Upper lobe of right lung (tissue), 1 donor: ENCODE data around the gene NLGN1. TPM values are rescaled to one million over a fixed set of nuclear protein-coding genes. Genes with fewer than 3 reads are reported as not detected.

Experiments used
- ATAC-seq: fragments of 200-7000 bp; cut with Tn5 transposase; one replicate; pipeline ENCODE4 v1.9.1; 2020; ENCODE audit warnings: mild to moderate bottlenecking, moderate library complexity
- DNase-seq: peaks from one replicate; pipeline ENCODE4 v3.0.0-alpha.2; 2020
- H3K27ac ChIP-seq: fragments of 200-600 bp; one replicate; pipeline ENCODE4 v1.8.0; 2022
- H3K27me3 ChIP-seq: fragments of 200-600 bp; one replicate; pipeline ENCODE4 v1.8.0; 2022; ENCODE audit warnings: mild to moderate bottlenecking
- H3K36me3 ChIP-seq: fragments of 200-600 bp; one replicate; pipeline ENCODE4 v1.8.0; 2022
- H3K4me1 ChIP-seq: fragments of 200-600 bp; one replicate; pipeline ENCODE4 v1.8.0; 2022
- H3K4me3 ChIP-seq: fragments of 200-600 bp; one replicate; pipeline ENCODE4 v1.8.0; 2022; ENCODE audit warnings: mild to moderate bottlenecking
- H3K9me3 ChIP-seq: fragments of 200-600 bp; one replicate; pipeline ENCODE4 v1.8.0; 2022
- intact Hi-C: fragments of 100-400 bp; cut with DNase I; formaldehyde crosslinking; loops from one replicate; pipeline ENCODE4 v1.11.0; 2022
- total RNA-seq: library from RNA; stranded (reverse); fragmentation: NEBNext Ultra II Directional; extraction: Animal tissue kit (Norgen Biotek cat#: 25700); gene quantifications from one replicate; pipeline ENCODE4 v1.2.1, GENCODE V29; 2021
- TF ChIP-seq, protein P1 (sequence below): fragments of 200-600 bp; IDR thresholded peaks from one replicate; pipeline ENCODE4 v1.8.0; 2022; ENCODE audit warnings: antibody characterized with exemption
- donor health status: DM: no; HTN: yes; CAD: no; lungs with severe emphysema.

NLGN1 gene
- total RNA-seq, 1 donor from 2014 or later = 3.3 TPM

GRCh38 chr3:173839859-173840258 lies 442.3 kb downstream of the NLGN1 start:
- DNase-seq = no peak
- intact Hi-C loops = no loop called here
- Histone ChIP-seq H3K27me3 (no peaks in the 10 kb centered on the region), H3K9me3 (no peaks in the 10 kb centered on the region), H3K4me1 (no peaks in the 10 kb centered on the region), H3K4me3 (no peak overlapping the region), H3K27ac (no peak overlapping the region), H3K36me3 (no peaks in the 10 kb centered on the region)
- TF ChIP-seq, protein P1, sequence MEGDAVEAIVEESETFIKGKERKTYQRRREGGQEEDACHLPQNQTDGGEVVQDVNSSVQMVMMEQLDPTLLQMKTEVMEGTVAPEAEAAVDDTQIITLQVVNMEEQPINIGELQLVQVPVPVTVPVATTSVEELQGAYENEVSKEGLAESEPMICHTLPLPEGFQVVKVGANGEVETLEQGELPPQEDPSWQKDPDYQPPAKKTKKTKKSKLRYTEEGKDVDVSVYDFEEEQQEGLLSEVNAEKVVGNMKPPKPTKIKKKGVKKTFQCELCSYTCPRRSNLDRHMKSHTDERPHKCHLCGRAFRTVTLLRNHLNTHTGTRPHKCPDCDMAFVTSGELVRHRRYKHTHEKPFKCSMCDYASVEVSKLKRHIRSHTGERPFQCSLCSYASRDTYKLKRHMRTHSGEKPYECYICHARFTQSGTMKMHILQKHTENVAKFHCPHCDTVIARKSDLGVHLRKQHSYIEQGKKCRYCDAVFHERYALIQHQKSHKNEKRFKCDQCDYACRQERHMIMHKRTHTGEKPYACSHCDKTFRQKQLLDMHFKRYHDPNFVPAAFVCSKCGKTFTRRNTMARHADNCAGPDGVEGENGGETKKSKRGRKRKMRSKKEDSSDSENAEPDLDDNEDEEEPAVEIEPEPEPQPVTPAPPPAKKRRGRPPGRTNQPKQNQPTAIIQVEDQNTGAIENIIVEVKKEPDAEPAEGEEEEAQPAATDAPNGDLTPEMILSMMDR = no peak
- ATAC-seq = no peak

GRCh38 chr3:173841334-173841733 lies 443.8 kb downstream of the NLGN1 start:
- Histone ChIP-seq H3K36me3 (no peaks in the 10 kb centered on the region), H3K4me3 (no peak overlapping the region), H3K9me3 (no peaks in the 10 kb centered on the region), H3K4me1 (no peaks in the 10 kb centered on the region), H3K27ac (no peak overlapping the region), H3K27me3 (no peaks in the 10 kb centered on the region)
- no peak for ATAC-seq
- TF ChIP-seq, protein P1 = no peak
- DNase-seq = no peak
- intact Hi-C loops = no loop called here

- no peak overlapping the region for H3K27ac ChIP-seq
- no peaks in the 10 kb centered on the region for H3K36me3 ChIP-seq
- TF ChIP-seq, protein P1 = no peak
- H3K27me3 ChIP-seq = no peaks in the 10 kb centered on the region
- H3K4me1 ChIP-seq = no peaks in the 10 kb centered on the region
- DNase-seq (no peak), ATAC-seq (no peak)
- H3K9me3 ChIP-seq = no peaks in the 10 kb centered on the region
- intact Hi-C loops = no loop called here
- no peak overlapping the region for H3K4me3 ChIP-seq
Measured at GRCh38 chr3:173843060-173843459, 445.5 kb downstream of the NLGN1 start.

DNA sequence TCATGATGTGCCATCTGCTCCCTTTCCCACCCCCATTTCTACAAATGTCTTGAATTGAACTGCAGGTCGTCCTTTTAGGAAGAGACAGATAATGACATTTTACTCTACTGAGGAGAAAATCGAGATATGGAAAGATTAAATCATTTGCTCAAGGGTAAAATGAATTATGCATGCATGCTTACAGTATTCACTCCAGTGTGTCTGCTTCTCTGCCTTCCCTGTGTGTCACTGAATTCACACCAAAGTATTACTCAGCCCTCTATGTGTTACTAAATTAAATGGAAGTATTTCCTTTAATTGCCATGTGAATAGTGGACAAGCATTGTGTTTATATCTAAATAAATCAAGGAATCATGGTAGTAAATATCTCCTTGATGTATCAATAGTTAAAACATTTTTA lies 449.0 kb downstream of the NLGN1 start:
- H3K9me3 ChIP-seq = no peaks in the 10 kb centered on the region
- DNase-seq = no peak
- no peaks in the 10 kb centered on the region for H3K27me3 ChIP-seq
- intact Hi-C loops = no loop called here
- no peak overlapping the region for H3K4me3 ChIP-seq
- no peaks in the 10 kb centered on the region for H3K36me3 ChIP-seq
- H3K4me1 ChIP-seq = no peaks in the 10 kb centered on the region
- no peak overlapping the region for H3K27ac ChIP-seq
- TF ChIP-seq, protein P1 = no peak
- ATAC-seq = no peak

GRCh38 chr3:173849489-173849888 lies 451.9 kb downstream of the NLGN1 start:
- no peak overlapping the region for H3K4me3 ChIP-seq
- H3K27me3 ChIP-seq = no peaks in the 10 kb centered on the region
- no peaks in the 10 kb centered on the region for H3K9me3 ChIP-seq
- no peaks in the 10 kb centered on the region for H3K36me3 ChIP-seq
- DNase-seq (no peak), ATAC-seq (no peak)
- no peaks in the 10 kb centered on the region for H3K4me1 ChIP-seq
- intact Hi-C loops = no loop called here
- TF ChIP-seq, protein P1 = no peak
- H3K27ac ChIP-seq = no peak overlapping the region

DNA sequence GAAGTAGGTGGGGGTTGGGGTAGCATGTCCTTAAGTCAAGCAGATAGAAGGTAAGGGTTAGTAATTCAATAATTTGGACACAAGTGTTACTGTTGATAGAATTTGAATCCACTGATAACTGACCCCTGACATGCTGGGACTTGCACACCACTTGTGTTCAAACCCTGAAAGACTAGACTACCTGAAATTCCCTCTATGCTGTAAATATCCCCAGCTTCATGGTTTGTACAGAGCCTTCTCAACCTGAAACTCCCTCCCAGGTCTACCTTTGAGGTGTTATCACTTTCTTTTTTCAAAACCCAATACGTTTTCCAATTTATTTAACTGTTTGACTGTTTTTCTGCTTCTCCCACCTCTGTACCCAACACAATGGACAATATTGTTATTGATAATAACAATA lies 459.6 kb downstream of the NLGN1 start:
- intact Hi-C loops = no loop called here
- H3K27ac ChIP-seq = no peak overlapping the region

More for the DNA sequence above, 459.6 kb downstream of the NLGN1 start:
- ATAC-seq (no peak), DNase-seq (no peak)
- Histone ChIP-seq H3K36me3 (no peaks in the 10 kb centered on the region), H3K4me1 (no peaks in the 10 kb centered on the region), H3K9me3 (no peaks in the 10 kb centered on the region), H3K27me3 (no peaks in the 10 kb centered on the region), H3K4me3 (no peak overlapping the region)
- TF ChIP-seq, protein P1 = no peak
